PFSK-1 (cell line): Measurements from ENCODE around the gene KHK.

Source experiments
- POLR2AphosphoS5 ChIP-seq: IDR thresholded peaks from 2 replicates; pipeline ENCODE4 v1.6.1; 2012; ENCODE audit warnings: low read depth, mild to moderate bottlenecking, control low read depth, low read length, moderate library complexity
- REST ChIP-seq, 2 experiments: IDR thresholded peaks; 2 replicates each; pipeline versions ENCODE4 v1.6.1 to v1.8.0; 2011 to 2012; ENCODE audit warnings: low read depth in 2 of 2, low read length in 2 of 2, control low read depth in 1 of 2, inconsistent platforms in 1 of 2, mild to moderate bottlenecking in 1 of 2, moderate library complexity in 1 of 2; ENCODE audit not compliant: insufficient read depth in 1 of 2
- TAF1 ChIP-seq: IDR thresholded peaks from 2 replicates; pipeline ENCODE4 v1.6.1; 2012; ENCODE audit warnings: low read length, control low read depth, borderline replicate concordance; ENCODE audit not compliant: insufficient read depth

DNA sequence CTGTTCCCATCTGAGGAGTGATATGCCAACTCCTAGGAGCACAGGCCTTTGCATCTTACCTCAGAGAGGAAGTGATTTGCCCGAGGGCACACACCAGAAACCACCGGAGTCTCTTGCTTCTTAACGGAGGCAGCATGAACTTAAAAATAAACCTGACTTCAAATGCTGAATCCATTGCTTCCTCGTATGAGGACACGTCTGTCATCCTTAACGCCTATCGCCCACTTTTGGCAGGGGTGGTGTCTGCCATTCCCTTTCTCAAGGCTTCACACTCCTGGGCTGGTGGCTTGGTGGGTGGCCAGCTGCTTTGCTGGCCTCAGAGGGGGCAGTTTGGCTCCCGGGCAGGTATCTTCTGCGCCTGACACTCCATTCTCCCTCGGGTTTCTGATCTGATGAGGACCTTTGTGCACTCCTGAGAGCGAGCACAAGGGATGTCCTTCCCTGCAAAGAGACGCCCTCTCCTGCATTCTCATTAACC, 48.9 kb downstream of the KHK start:
- no peak for TF ChIP-seq REST (IDR thresholded peaks at IDR 0.05; ENCODE audit: insufficient read depth in 1 of 2, low read depth in 2 of 2, low read length in 2 of 2)
- no peak for TF ChIP-seq TAF1
- TF ChIP-seq POLR2AphosphoS5, result no peak
